ENCODE data around the gene SPATA13. TPM values are rescaled to one million over a fixed set of nuclear protein-coding genes. Genes with fewer than 3 reads are reported as not detected.

SPATA13 gene
- total and polyA plus RNA-seq, 2 experiments from 2014 or later, result 2.4 to 4.6 TPM

DNA sequence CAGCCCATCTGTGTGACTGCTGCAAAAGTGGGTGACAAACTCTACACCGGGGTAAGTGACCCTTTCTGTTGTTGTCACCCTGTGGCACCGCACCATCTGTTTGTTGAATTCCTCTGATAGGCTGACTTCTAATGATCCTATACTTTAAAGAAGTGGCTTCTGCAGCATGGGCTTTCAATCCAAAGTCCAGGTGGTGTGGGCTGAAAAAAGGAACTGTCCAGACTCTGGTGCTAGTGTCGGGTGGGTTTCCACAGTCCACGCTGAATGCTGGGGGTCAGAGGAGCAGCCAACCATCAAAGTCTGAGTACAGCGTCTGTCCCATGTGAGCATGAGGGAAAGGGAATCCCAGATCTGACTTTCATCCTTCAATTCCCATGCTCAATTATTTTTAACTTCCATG lies 31.6 kb upstream of the SPATA13 start:
- H3K36me3 ChIP-seq (ENCODE audit: low read depth), result no peaks in the 10 kb centered on the region
- TF ChIP-seq EZH2phosphoT487 (IDR thresholded peaks at IDR 0.05; ENCODE audit: insufficient read depth, low read depth) (no peak), EZH2 (IDR thresholded peaks at IDR 0.05; ENCODE audit: insufficient read depth, poor library complexity, severe bottlenecking) (no peak)
- in situ Hi-C loops (cut with MboI), result no loop called here
- no peak overlapping the region for H3K4me2 ChIP-seq (ENCODE audit: unreplicated experiment)
- H3K79me2 ChIP-seq (ENCODE audit: insufficient read depth), result no peaks in the 10 kb centered on the region
- H3K4me1 ChIP-seq (ENCODE audit: insufficient read depth), result no peaks in the 10 kb centered on the region
- H4K20me1 ChIP-seq (ENCODE audit: insufficient read depth), result no peaks in the 10 kb centered on the region
- no peaks in the 10 kb centered on the region for H3K9me2 ChIP-seq (ENCODE audit: insufficient read depth)
- no peak overlapping the region for H3K4me3 ChIP-seq
- no peaks in the 10 kb centered on the region for H3K27me3 ChIP-seq (replicated peaks; ENCODE audit: insufficient read depth)
- no peak overlapping the region for H2AFZ ChIP-seq
- 82 to 85% methylated on average over 5 of the region's 5 CpGs for WGBS, 2 experiments (ENCODE audit: low coverage in 1 of 2, low lambda C conversion rate in 2 of 2, missing lambda C conversion rate in 2 of 2)
- H3K9me3 ChIP-seq (ENCODE audit: low read depth), result no peaks in the 10 kb centered on the region
- no peak for DNase-seq
- no peak overlapping the region for H3K9ac ChIP-seq
- H3F3A ChIP-seq (ENCODE audit: insufficient read depth), result no peaks in the 10 kb centered on the region
- H3K27ac ChIP-seq, result no peak overlapping the region

DNA sequence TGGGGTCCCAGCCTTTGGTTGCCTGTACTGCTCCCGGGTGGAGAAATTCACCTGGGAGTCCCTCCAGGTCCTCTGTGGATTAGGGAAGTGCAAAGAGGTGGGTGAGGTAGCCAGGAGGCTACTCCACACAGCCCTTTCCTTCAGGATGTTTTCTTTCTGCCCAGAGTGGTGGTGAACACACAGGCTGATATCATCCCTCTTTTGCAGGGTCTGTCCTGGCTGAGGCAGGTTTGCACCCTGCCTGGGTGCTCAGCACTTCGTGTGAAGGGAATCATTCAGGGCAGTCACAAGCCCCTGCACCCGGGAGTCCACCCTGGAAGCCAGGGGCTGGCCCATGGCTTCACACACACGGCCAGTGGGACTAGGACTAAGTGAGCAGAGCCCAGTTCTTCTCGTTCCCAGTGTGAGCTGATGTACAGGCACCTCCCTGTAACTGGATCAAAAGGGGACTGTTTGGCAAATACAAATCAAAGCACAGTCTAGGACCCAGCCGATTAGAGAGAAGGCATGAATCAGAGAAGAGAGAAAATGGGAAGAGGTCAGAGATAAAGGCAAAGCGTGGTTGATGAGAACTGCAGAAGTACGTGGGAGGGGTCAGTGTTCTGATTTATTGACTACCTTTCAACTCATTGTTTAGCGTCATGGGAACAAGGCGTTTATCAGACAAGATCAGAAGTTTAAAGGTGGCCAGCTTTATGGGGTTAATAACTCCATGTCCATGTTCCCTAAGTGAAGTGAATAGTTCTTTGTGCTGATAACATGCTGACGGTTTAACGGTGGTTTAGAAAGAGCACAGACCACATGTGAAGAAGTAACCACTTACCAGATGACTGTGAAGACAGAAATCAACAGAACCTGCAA lies 30.4 kb upstream of the SPATA13 start:
- no peak overlapping the region for H3K4me2 ChIP-seq (ENCODE audit: unreplicated experiment)
- H3K79me2 ChIP-seq (ENCODE audit: insufficient read depth), result no peaks in the 10 kb centered on the region
- H3K4me3 ChIP-seq, result no peak overlapping the region
- in situ Hi-C loops (cut with MboI), result no loop called here
- no peak overlapping the region for H3K27ac ChIP-seq
- no peak overlapping the region for H3K9ac ChIP-seq
- TF ChIP-seq EZH2phosphoT487 (IDR thresholded peaks at IDR 0.05; ENCODE audit: insufficient read depth, low read depth) (no peak), EZH2 (IDR thresholded peaks at IDR 0.05; ENCODE audit: insufficient read depth, poor library complexity, severe bottlenecking) (no peak)
- no peaks in the 10 kb centered on the region for H3K27me3 ChIP-seq (replicated peaks; ENCODE audit: insufficient read depth)
- peaks cover 8% of the 10 kb centered on the region for H3K4me1 ChIP-seq (ENCODE audit: insufficient read depth)
- no peaks in the 10 kb centered on the region for H4K20me1 ChIP-seq (ENCODE audit: insufficient read depth)
- no peak for DNase-seq
- H3F3A ChIP-seq (ENCODE audit: insufficient read depth), result no peaks in the 10 kb centered on the region
- no peaks in the 10 kb centered on the region for H3K36me3 ChIP-seq (ENCODE audit: low read depth)
- H3K9me3 ChIP-seq (ENCODE audit: low read depth), result no peaks in the 10 kb centered on the region
- no peaks in the 10 kb centered on the region for H3K9me2 ChIP-seq (ENCODE audit: insufficient read depth)
- H2AFZ ChIP-seq, result no peak overlapping the region
- WGBS, 2 experiments (ENCODE audit: low coverage in 1 of 2, low lambda C conversion rate in 2 of 2, missing lambda C conversion rate in 2 of 2), result 40 to 42% methylated on average over 12 of the region's 12 CpGs

DNA sequence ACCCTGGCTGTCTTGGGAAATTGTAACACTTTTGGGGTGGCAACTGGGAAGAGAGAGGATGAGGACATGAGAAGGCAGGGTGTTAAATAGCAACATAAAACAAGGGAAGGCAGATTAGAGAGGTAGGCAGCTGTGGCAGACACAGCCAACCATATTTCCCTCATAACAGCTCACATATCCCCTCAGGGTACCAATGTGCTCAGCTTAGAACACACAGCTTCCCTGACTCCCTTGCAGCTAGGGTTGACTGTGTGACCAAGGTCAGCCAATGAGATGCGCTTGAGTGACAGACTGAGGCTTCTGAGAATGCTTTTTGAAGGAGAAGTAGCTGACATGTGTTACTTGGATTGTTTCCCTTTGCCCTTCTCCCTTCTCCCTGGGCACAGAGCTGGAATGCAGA lies 28.8 kb upstream of the SPATA13 start:
- DNase-seq, result no peak
- H3K4me2 ChIP-seq (ENCODE audit: unreplicated experiment), result no peak overlapping the region
- H3K9ac ChIP-seq, result no peak overlapping the region
- no peaks in the 10 kb centered on the region for H3F3A ChIP-seq (ENCODE audit: insufficient read depth)
- H2AFZ ChIP-seq, result no peak overlapping the region
- 27 to 41% methylated on average over 1 of the region's 1 CpG for WGBS, 2 experiments (ENCODE audit: low coverage in 1 of 2, low lambda C conversion rate in 2 of 2, missing lambda C conversion rate in 2 of 2)
- H4K20me1 ChIP-seq (ENCODE audit: insufficient read depth), result no peaks in the 10 kb centered on the region
- H3K4me1 ChIP-seq (ENCODE audit: insufficient read depth), result peaks cover 13% of the 10 kb centered on the region
- H3K9me3 ChIP-seq (ENCODE audit: low read depth), result no peaks in the 10 kb centered on the region
- TF ChIP-seq EZH2phosphoT487 (IDR thresholded peaks at IDR 0.05; ENCODE audit: insufficient read depth, low read depth) (no peak), EZH2 (IDR thresholded peaks at IDR 0.05; ENCODE audit: insufficient read depth, poor library complexity, severe bottlenecking) (no peak)
- no peak overlapping the region for H3K27ac ChIP-seq
- H3K79me2 ChIP-seq (ENCODE audit: insufficient read depth), result no peaks in the 10 kb centered on the region
- in situ Hi-C loops (cut with MboI), result no loop called here
- H3K27me3 ChIP-seq (replicated peaks; ENCODE audit: insufficient read depth), result no peaks in the 10 kb centered on the region
- no peak overlapping the region for H3K4me3 ChIP-seq
- no peaks in the 10 kb centered on the region for H3K36me3 ChIP-seq (ENCODE audit: low read depth)
- no peaks in the 10 kb centered on the region for H3K9me2 ChIP-seq (ENCODE audit: insufficient read depth)

DNA sequence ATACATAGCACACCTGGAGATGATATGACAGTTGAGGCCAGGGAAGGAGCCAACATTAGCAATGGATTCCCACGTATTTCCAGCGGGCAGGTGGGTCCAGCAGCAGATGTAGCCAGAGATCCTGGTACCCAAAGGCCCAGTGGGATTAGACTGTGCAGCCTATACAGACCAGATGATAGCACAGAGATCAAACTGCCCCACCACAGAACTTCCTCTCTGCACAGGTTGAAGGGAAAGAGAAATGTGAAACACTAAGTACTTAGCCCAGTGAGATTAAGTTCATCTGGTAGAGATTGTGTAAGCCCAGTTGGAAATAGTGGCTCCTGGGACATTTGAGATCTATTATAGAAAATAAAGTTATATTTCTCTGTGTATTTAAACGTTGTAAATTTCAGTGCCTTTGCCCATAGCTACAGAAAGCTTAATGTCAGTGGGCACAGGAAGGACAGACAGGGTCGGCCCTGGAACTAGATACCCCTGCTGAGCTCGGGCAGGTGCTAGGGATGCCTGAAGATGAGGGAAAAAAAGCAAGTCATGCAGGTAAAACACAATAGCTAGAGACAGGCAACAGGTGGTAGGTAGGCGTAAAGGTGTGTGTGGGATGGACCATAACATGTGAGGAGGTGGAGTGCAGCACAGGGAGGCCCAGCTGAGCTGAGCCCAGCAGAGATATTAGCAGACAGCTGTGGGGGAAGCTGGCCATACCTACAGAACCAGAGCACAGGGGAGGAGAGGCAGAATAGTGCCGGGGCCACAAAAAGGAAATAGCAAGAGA lies 27.3 kb upstream of the SPATA13 start:
- no peaks in the 10 kb centered on the region for H3K9me2 ChIP-seq (ENCODE audit: insufficient read depth)
- WGBS, 2 experiments (ENCODE audit: low coverage in 1 of 2, low lambda C conversion rate in 2 of 2, missing lambda C conversion rate in 2 of 2), result 69 to 71% methylated on average over 7 of the region's 7 CpGs

More for the DNA sequence above, 27.3 kb upstream of the SPATA13 start:
- Histone ChIP-seq H3K4me3 (no peak overlapping the region), H3K27ac (no peak overlapping the region), H3F3A (ENCODE audit: insufficient read depth) (no peaks in the 10 kb centered on the region), H3K4me1 (ENCODE audit: insufficient read depth) (peaks cover 13% of the 10 kb centered on the region), H3K9me3 (ENCODE audit: low read depth) (no peaks in the 10 kb centered on the region), H3K36me3 (ENCODE audit: low read depth) (no peaks in the 10 kb centered on the region), H3K4me2 (ENCODE audit: unreplicated experiment) (no peak overlapping the region), H3K79me2 (ENCODE audit: insufficient read depth) (no peaks in the 10 kb centered on the region), H3K27me3 (replicated peaks; ENCODE audit: insufficient read depth) (no peaks in the 10 kb centered on the region), H3K9ac (no peak overlapping the region), H2AFZ (no peak overlapping the region), H4K20me1 (ENCODE audit: insufficient read depth) (no peaks in the 10 kb centered on the region)
- TF ChIP-seq EZH2 (IDR thresholded peaks at IDR 0.05; ENCODE audit: insufficient read depth, poor library complexity, severe bottlenecking) (no peak), EZH2phosphoT487 (IDR thresholded peaks at IDR 0.05; ENCODE audit: insufficient read depth, low read depth) (no peak)
- in situ Hi-C loops (cut with MboI), result no loop called here
- no peak for DNase-seq

Data from GM23248 (cell line).